Measurements from ENCODE around the gene DDOST.

The DDOST gene

DNA sequence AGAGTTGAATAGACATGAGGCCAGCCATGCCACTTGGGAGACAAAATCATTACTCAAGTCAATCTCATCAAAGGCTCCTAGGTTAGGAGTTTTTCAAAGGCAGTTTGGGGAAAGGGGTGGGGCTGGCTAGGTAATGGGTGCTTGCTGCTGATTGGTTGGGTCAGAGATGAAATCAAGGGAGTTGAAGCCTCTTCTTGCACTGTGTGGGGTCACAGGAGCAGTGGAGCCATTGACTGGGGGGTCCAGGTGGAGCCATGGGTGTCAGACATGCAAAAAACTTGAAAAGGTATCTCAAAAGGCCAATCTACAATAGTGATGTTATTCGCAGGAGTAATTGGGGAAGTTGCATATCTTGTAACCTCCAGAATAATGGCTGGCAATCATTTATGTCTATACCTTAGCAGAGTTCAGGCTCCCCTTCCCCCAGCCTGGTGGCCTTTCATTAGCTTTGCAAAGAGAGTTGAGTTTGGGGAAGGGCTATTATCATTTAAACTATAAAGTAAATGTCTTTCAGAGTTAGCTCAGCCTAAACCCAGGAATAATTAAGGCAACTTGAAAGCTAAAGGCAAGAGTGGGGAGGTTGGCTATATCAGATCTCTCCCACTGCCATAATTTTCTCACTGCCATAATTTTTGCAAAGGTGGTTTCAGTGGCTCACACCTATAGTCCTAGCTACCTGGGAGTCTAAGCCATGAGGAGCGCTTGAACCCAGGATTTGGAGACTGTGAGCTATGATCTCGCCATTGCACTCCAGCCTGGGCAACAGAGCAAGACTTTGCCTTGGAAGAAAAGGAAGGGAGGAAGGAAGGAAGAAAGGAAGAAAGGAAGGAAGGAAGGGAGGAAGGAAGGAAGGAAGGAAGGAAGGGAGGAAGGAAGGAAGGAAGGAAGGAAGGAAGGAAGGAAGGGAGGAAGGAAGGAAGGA, 35.7 kb downstream of the DDOST start:
- Histone ChIP-seq H3K27ac (no peak overlapping the region), H3K36me3 (no peaks in the 10 kb centered on the region), H3K27me3 (peaks cover 0 to 17% of the 10 kb centered on the region in 2 donors), H3K9me3 (no peaks in the 10 kb centered on the region), H3K4me3 (no peak overlapping the region), H3K4me1 (no peaks in the 10 kb centered on the region)
- intact Hi-C loops (cut with DNase I; ENCODE audit: low total_unique reads) = no loop called here
- DNase-seq = no peak
- TF ChIP-seq, protein P1, sequence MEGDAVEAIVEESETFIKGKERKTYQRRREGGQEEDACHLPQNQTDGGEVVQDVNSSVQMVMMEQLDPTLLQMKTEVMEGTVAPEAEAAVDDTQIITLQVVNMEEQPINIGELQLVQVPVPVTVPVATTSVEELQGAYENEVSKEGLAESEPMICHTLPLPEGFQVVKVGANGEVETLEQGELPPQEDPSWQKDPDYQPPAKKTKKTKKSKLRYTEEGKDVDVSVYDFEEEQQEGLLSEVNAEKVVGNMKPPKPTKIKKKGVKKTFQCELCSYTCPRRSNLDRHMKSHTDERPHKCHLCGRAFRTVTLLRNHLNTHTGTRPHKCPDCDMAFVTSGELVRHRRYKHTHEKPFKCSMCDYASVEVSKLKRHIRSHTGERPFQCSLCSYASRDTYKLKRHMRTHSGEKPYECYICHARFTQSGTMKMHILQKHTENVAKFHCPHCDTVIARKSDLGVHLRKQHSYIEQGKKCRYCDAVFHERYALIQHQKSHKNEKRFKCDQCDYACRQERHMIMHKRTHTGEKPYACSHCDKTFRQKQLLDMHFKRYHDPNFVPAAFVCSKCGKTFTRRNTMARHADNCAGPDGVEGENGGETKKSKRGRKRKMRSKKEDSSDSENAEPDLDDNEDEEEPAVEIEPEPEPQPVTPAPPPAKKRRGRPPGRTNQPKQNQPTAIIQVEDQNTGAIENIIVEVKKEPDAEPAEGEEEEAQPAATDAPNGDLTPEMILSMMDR (IDR thresholded peaks at IDR 0.05) = no peak

DNA sequence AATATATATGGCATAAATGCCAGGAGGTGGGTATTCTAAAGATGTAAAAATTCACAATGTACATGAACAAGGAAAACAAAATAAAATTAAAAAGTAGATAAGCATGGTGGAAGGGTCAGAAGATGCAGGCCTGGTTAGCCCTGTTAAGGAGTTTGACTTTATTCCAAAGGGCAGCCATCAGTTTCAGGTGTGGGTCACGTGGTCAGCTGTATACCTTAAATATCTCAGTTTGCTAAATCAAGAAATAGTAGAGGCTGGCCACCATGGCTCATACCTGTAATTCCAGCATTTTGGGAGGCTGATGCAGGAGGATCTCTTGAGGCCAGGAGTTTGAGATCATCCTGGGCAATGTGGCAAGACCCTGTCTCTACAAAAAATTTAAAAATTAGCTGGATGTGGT, 36.5 kb downstream of the DDOST start:
- intact Hi-C loops (cut with DNase I; ENCODE audit: low total_unique reads) = no loop called here
- no peak for DNase-seq
- Histone ChIP-seq H3K27me3 (peaks cover 0 to 13% of the 10 kb centered on the region in 2 donors), H3K9me3 (no peaks in the 10 kb centered on the region), H3K4me1 (no peaks in the 10 kb centered on the region), H3K36me3 (no peaks in the 10 kb centered on the region), H3K4me3 (no peak overlapping the region), H3K27ac (no peak overlapping the region)
- TF ChIP-seq, protein P1 (IDR thresholded peaks at IDR 0.05) = no peak

GRCh38 chr1:20621012-20621411, 40.2 kb downstream of the DDOST start:
- Histone ChIP-seq H3K4me3 (no peak overlapping the region), H3K9me3 (no peaks in the 10 kb centered on the region), H3K27me3 (peaks cover 0 to 5% of the 10 kb centered on the region in 2 donors), H3K27ac (no peak overlapping the region), H3K36me3 (no peaks in the 10 kb centered on the region), H3K4me1 (peaks cover 0 to 7% (median 3%) of the 10 kb centered on the region in 4 donors)
- no peak for DNase-seq
- TF ChIP-seq, protein P1 (IDR thresholded peaks at IDR 0.05) = no peak
- intact Hi-C loops (cut with DNase I; ENCODE audit: low total_unique reads) = no loop called here

DNA sequence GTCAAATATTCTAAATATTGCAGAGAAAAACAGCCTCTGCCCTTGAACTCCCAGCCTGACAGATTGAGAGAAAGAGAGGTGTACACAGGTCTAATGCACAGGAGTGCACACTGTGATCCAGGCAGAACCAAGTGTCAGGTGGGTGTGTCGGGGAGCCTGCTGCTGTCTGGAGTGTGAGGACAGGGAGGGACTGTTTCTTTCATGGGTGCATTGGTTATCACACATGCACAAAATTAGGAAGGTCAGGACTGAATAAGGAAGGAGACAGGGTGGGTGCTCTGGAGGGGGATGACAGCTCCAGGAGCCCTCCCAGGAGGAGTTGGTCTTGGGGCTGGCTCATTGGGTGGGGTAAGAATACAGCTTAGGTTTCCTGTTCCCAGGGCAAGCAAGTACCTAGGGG, 41.2 kb downstream of the DDOST start:
- Histone ChIP-seq H3K27me3 (peaks cover 0 to 3% of the 10 kb centered on the region in 2 donors), H3K9me3 (no peaks in the 10 kb centered on the region), H3K36me3 (no peaks in the 10 kb centered on the region), H3K4me1 (peaks cover 0 to 9% (median 3%) of the 10 kb centered on the region in 4 donors), H3K4me3 (no peak overlapping the region), H3K27ac (no peak overlapping the region)
- no peak for DNase-seq
- TF ChIP-seq, protein P1 (IDR thresholded peaks at IDR 0.05) = no peak
- intact Hi-C loops (cut with DNase I; ENCODE audit: low total_unique reads) = no loop called here

- H3K4me3 ChIP-seq = no peak overlapping the region
- no peaks in the 10 kb centered on the region for H3K9me3 ChIP-seq
- H3K36me3 ChIP-seq = no peaks in the 10 kb centered on the region
- DNase-seq = no peak
- intact Hi-C loops (cut with DNase I; ENCODE audit: low total_unique reads) = no loop called here
- TF ChIP-seq, protein P1 (IDR thresholded peaks at IDR 0.05) = no peak
- H3K27me3 ChIP-seq = no peaks in the 10 kb centered on the region
- no peak overlapping the region for H3K27ac ChIP-seq
- H3K4me1 ChIP-seq = peaks cover 0 to 14% (median 4%) of the 10 kb centered on the region in 4 donors
Measured at GRCh38 chr1:20618550-20618949, 42.6 kb downstream of the DDOST start.
